Activated gamma-delta T cell treated with Interleukin-2 at 50 U/mL for 16 hours (primary cell): ENCODE measurements around the gene ENTREP3.

Experiments
- DNase-seq: peaks from one replicate; pipeline ENCODE4 v3.0.0-alpha.2; 2020

ENTREP3 gene

GRCh38 chr1:155277902-155278688 lies 22.8 kb upstream of the ENTREP3 start:
- peak; percentile 68 for DNase-seq

DNA sequence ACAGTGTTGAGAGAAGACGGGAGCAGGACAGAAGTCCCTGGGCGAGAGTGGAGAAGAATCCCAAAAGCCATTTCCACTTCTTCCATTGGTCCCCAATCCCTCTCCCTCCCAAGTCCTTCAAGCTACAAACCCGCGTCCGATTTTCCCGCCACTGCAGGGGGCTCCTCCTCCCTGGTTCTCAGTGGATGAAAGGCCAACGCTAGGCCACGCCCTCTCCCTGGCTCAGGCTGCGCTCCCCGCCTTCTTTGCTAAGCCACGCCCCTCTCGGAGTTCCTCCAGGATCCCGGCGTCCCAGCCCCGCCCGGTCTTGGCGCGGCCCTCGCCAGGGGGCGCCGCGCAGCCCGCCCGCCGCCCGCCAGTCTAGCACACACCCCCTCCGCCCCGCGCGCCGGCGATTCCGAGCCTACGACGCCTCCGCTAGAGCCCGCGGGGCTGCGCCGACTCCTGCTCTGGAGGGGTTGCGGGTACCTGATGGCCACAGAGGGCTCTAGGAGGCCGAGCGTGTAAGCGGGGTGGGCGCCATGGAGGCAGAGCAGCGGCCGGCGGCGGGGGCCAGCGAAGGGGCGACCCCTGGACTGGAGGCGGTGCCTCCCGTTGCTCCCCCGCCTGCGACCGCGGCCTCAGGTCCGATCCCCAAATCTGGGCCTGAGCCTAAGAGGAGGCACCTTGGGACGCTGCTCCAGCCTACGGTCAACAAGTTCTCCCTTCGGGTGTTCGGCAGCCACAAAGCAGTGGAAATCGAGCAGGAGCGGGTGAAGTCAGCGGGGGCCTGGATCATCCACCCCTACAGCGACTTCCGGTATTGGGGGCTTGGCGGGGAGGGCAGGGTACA lies 22.0 kb upstream of the ENTREP3 start, which contains the start of gene HCN3:
HCN3 (plus strand) TSS at position 394 of the 832 bp plus-strand sequence; CDS start at position 522, 128 bp downstream.
- peak; percentile 86 for DNase-seq

GRCh38 chr1:155273343-155274245 lies 18.3 kb upstream of the ENTREP3 start, which contains the start of gene CLK2:
Gene CLK2, minus strand, starts transcription at chr1:155273504. Its CDS starts 2,527 bp downstream, at chr1:155270977.
- peak; percentile 94 for DNase-seq

GRCh38 chr1:155272466-155273342 lies 17.4 kb upstream of the ENTREP3 start:
- no peak for DNase-seq

- no peak for DNase-seq
Observed at GRCh38 chr1:155269381-155269780, 14.1 kb upstream of the ENTREP3 start.

DNA sequence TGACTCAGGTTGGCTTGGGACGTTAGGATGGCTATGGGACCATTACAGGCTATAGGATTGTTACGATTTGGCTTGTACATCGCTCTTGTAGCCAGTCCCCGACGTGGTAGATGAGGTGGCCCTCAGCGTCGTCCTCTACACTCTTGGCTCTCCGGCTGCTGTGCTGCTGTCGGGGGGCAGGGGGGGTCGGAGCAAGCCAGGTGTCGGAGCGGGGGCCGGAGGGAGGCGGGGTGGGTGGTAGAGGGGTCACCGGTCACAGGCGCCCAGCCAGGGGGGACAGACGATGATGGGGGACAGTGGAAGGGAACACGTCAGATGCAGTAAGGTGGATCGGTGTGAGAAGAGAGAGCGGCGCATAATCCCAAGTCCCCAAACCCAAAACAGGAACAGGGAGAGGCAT lies 13.3 kb upstream of the ENTREP3 start:
- DNase-seq: no peak

DNA sequence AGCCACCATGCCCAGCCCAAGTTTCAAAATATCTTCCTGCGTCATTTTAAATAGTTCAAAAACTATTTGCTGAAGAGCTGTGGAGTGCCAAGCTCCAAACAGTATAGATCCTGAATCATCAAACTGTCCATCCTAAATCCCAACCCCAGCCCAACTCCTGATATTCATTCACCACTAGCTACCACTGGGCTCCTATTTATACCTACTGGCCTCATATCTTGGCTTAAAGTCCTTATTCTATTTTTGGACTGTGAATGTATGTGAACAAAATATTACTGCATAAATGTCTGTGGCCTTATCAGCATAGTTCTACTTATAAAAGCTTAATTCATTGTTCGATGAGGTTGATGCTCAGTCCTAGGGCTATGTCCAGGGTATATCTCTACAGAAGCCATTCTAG lies 12.1 kb upstream of the ENTREP3 start:
- DNase-seq: no peak

- DNase-seq: no peak
Observed at GRCh38 chr1:155266553-155266952, 11.3 kb upstream of the ENTREP3 start.

GRCh38 chr1:155263067-155263466 lies 7.8 kb upstream of the ENTREP3 start:
- DNase-seq: no peak

- peak; percentile 82 for DNase-seq
Observed at GRCh38 chr1:155261852-155262673, 6.8 kb upstream of the ENTREP3 start, which contains the start of gene SCAMP3. Gene SCAMP3, minus strand, starts transcription at chr1:155262360. Its CDS starts 209 bp downstream, at chr1:155262151.

- DNase-seq: no peak
Observed at GRCh38 chr1:155261493-155261851, 6.2 kb upstream of the ENTREP3 start.

DNA sequence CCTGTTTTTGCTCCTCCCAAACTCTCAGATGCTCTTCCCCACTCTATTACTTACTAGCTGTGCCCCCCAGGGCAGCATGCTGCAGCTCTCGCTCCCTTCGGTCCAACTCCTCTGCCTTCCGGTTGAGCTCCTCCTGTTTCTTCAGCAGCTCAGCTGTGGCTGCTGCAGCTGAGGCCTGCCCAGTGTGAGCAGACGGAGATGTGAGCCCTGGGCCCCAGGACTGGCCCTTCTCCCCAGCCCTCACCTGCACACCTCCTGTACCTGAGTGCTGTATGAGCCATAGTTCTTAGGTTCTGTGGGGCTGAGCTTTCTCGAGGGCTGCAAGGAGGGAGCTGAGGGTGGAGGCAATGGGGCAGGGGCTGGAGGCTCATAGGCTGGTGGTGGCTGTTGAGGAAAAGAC lies 5.0 kb upstream of the ENTREP3 start:
- no peak for DNase-seq

DNA sequence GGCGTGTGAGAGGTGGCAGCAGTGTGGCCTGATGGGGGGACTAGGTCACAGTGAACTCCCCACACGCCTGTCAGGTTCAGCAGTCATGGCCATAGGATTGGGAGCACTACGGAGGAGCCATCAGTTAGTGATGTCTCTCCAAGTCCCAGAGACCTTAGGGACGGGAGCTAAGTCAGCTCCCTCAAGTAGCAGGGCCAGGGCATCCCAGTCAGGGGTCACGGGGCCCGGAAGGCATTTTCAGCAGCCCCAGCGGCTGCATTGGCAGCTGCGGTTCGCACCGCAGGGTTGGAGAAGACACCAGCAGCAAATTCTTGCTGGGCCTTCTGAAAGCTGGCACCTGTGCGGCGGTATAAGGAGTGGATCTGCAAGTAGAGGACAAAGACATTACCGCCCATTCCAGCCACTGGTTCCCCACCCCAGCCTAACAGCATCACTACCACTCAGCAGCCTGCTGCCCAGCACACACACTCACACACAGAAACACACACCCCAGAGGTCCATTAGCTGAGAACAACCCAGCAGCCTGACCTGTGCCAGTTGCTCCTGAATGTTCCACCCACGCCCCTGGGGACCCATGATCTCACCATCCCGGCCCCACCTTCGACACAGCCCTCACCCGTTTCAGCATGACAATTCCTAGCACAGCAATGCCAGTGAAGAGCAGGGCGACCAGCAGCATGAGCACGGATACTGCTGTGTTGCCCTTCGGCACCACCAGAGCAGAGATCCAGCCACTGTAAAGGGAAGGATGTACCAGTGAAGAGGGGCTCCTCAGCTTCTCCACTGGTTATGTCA lies 972 bp upstream of the ENTREP3 start:
- no peak for DNase-seq

GRCh38 chr1:155254714-155255242 lies 505 bp downstream of the ENTREP3 start:
- no peak for DNase-seq

- DNase-seq: no peak
Observed at GRCh38 chr1:155254228-155254713, 1.0 kb downstream of the ENTREP3 start.

DNA sequence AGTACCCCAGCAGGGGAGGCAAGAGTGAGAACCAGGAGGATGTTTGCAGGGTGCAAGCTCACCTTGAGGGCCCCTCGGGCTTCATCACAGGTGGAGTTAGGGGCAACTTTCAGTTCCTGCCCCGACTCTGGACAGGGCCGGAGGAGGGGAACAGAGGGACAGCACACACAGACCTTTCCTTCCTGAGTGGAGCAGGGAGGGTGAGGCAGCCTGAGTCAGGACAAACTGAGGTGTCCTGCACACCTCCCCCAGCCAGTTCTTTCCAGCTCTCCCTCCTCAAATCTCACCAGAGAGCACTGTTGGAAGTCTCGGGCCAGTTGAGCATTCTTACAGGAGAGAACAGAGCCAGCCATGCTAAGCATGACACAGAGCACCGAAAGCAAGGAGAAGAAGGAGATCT lies 1.5 kb downstream of the ENTREP3 start:
- DNase-seq: no peak

GRCh38 chr1:155253208-155253607 lies 2.1 kb downstream of the ENTREP3 start:
- DNase-seq: no peak

DNA sequence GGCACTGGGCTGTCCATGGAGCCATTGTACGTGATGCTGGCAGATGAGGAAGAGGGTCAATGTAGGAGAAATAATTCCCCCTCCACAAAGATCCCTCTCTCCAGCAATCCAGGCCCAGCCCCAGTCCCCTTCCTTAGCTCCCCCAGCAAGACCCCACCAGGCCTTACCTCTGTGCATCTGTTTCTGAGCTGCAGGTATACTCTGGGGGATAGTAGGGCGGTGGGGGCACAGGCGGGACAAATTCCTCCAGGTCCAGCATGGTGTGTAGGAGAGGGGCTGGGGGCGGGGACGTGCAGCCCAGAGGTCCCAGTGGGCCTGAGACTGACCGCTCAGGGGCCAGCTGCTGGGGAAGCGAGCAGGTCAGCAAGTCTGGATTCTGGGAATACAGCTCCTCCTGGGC lies 3.7 kb downstream of the ENTREP3 start:
- DNase-seq: no peak
